C4-2B (cell line): ENCODE results near the gene TCP11.

Experiments used
- ZFX ChIP-seq: fragments of 450-650 bp; IDR thresholded peaks from 2 replicates; pipeline ENCODE4 v1.6.1; 2017
- TF ChIP-seq, protein P1 (sequence below): fragments of 450-650 bp; conservative IDR thresholded peaks from 2 replicates; pipeline ENCODE4 v1.5.1; 2017; ENCODE audit warnings: mild to moderate bottlenecking

DNA sequence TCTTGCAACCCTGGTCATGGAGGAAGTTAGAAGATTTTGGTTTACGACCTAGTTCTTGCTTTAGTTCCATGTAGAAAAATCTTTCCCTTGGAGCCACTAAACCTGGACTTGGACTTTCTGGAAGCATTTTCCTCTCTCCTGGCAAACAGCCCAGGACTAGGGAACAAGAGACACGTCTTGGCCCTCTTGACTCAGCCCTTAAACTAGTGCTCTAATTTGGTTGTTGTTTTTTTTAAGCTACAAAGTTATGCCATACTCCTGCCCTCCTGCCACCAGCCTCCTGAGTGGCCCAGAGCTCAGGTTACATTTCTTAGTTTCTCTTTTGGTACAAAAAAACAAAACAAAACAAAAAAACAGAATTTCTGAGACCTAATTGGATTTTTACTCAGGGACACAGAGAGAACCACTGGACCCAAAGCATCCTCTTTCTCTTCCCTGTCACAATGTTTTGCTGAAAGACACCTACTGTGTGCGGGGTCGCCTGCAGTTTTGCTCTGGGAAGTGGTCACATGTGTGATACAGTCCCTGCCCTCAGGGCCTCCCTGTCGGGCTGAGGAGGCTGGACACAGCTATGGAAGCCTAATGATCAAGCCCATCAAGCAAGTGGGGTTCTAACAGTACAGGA is 40.3 kb upstream of the TCP11 start:
- TF ChIP-seq, protein P1, sequence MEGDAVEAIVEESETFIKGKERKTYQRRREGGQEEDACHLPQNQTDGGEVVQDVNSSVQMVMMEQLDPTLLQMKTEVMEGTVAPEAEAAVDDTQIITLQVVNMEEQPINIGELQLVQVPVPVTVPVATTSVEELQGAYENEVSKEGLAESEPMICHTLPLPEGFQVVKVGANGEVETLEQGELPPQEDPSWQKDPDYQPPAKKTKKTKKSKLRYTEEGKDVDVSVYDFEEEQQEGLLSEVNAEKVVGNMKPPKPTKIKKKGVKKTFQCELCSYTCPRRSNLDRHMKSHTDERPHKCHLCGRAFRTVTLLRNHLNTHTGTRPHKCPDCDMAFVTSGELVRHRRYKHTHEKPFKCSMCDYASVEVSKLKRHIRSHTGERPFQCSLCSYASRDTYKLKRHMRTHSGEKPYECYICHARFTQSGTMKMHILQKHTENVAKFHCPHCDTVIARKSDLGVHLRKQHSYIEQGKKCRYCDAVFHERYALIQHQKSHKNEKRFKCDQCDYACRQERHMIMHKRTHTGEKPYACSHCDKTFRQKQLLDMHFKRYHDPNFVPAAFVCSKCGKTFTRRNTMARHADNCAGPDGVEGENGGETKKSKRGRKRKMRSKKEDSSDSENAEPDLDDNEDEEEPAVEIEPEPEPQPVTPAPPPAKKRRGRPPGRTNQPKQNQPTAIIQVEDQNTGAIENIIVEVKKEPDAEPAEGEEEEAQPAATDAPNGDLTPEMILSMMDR: no peak
- no peak for TF ChIP-seq ZFX
